Thoracic aorta (tissue), 2 donors: Measurements from ENCODE around the gene NT5C. TPM values are rescaled to one million over a fixed set of nuclear protein-coding genes. Genes with fewer than 3 reads are reported as not detected.
A peak's percentile ranks its signal among the peaks of the same experiment; 100 is the strongest.

Experiments
- ATAC-seq: fragments of 150-250 bp; one replicate; pipeline ENCODE4 v1.8.0; 2017; ENCODE audit warnings: low read depth; ENCODE audit not compliant: insufficient number of reproducible peaks, low FRiP score
- DNase-seq: peaks from one replicate; pipeline ENCODE4 v3.0.0-alpha.2; 2020; ENCODE audit warnings: low spot score
- H3K27ac ChIP-seq, 2 donors: fragments of 200-600 bp; sonication (generic); 1 replicate in 1 of 2; 2 replicates in 1 of 2; pipeline ENCODE4 v1.5.1; 2016; ENCODE audit warnings: mild to moderate bottlenecking in 2 of 2, moderate library complexity in 2 of 2
- H3K27me3 ChIP-seq: fragments of 200-600 bp; sonication (generic); replicated peaks from 2 replicates; pipeline ENCODE4 v1.6.0; 2016; ENCODE audit warnings: mild to moderate bottlenecking; ENCODE audit not compliant: insufficient read depth
- H3K36me3 ChIP-seq: fragments of 200-600 bp; sonication (generic); one replicate; pipeline ENCODE4 v1.5.1; 2016
- H3K4me1 ChIP-seq, 2 donors: fragments of 200-600 bp; sonication (generic); 1 replicate in 1 of 2; 2 replicates in 1 of 2; pipeline versions ENCODE4 v1.5.1 to v1.6.0; 2016; ENCODE audit warnings: low read depth in 2 of 2, mild to moderate bottlenecking in 1 of 2; ENCODE audit not compliant: control insufficient read depth in 1 of 2
- H3K4me3 ChIP-seq: fragments of 200-600 bp; sonication (generic); 2 replicates; pipeline ENCODE4 v1.5.1; 2016; ENCODE audit warnings: mild to moderate bottlenecking
- H3K9me3 ChIP-seq: fragments of 200-600 bp; sonication (generic); 2 replicates; pipeline ENCODE4 v1.5.1; 2016
- CTCF ChIP-seq: fragments of 200-600 bp; sonication (generic); IDR thresholded peaks from one replicate; pipeline ENCODE4 v1.5.1; 2019; ENCODE audit warnings: antibody characterized with exemption
- total RNA-seq, 2 donors: library from RNA; depleted of rRNA; stranded (reverse); fragments of >200 nt; gene quantifications; one replicate each; pipeline versions ENCODE4 v1.1.0 to v1.2.3, GENCODE V29; 2016

Gene NT5C
- total RNA-seq, 2 donors from 2014 or later, result 57.9 to 80.0 TPM

GRCh38 chr17:75091855-75092327, 39.7 kb downstream of the NT5C start:
- no peaks in the 10 kb centered on the region for H3K27me3 ChIP-seq
- H3K4me3 ChIP-seq, result no peak overlapping the region
- no peaks in the 10 kb centered on the region for H3K36me3 ChIP-seq
- DNase-seq, result no peak
- H3K27ac ChIP-seq, result no peak overlapping the region
- peaks cover 5 to 23% of the 10 kb centered on the region in 2 donors for H3K4me1 ChIP-seq
- H3K9me3 ChIP-seq, result no peaks in the 10 kb centered on the region
- ATAC-seq, result no peak
- no peak for TF ChIP-seq CTCF

GRCh38 chr17:75090871-75091854, 40.4 kb downstream of the NT5C start:
- Histone ChIP-seq H3K27me3 (no peaks in the 10 kb centered on the region), H3K9me3 (no peaks in the 10 kb centered on the region), H3K27ac (no peak overlapping the region), H3K4me3 (no peak overlapping the region), H3K4me1 (peaks cover 5 to 23% of the 10 kb centered on the region in 2 donors), H3K36me3 (no peaks in the 10 kb centered on the region)
- DNase-seq (no peak), ATAC-seq (no peak)
- no peak for TF ChIP-seq CTCF

- TF ChIP-seq CTCF, result no peak
- H3K4me1 ChIP-seq, result peaks cover 5 to 23% of the 10 kb centered on the region in 2 donors
- H3K4me3 ChIP-seq, result peak overlapping the region; percentile 75
- no peaks in the 10 kb centered on the region for H3K27me3 ChIP-seq
- no peaks in the 10 kb centered on the region for H3K9me3 ChIP-seq
- ATAC-seq (no peak), DNase-seq (no peak)
- H3K36me3 ChIP-seq, result no peaks in the 10 kb centered on the region
- H3K27ac ChIP-seq, result peak overlapping the region in 1 of 2 donors; percentile 55
Observed at GRCh38 chr17:75088465-75089417, 42.8 kb downstream of the NT5C start.

DNA sequence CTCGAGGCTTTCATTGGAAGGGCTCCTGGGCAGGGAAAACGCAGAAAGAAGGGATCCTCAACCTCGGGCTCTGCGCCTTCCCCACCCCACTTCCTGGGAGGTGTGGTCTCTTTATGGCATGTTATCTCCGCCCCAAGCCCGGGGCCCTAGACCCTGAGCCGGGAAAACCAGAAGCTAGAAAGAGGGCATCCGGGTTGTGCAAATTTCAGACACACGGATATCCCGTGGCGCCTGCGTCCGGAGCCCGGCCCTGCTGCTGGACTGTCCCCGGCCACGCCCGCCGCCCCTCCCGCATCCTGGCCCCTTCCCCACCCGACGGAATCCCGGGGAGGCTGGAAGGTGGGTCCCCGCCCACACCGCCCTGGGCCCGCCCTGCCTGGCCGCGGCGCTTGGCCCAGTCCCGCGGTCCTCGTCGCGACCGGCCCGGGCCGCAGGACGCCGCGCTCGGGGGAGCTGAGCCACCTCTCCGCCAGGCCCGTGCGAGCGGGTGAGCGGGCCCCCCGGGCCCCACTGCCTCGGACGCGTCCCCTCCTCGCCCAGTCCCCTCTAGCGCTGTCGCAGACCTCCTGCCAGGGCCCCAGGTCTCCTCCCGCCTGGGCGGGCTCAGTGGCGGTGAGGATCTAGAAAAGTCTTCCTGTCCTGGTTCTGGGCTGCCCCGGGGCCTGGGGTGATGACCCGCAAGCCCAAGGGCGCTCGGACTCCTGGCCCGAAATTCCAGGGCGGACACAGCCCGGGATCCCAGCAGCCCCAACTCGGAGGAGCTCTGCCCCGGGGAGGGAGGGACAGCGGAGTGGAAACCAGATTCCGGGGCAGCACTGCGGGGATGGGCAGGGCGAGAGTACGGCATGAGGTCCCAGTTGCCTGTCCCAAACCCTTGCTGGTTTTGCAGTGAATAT, 43.7 kb downstream of the NT5C start, which contains the start of gene SLC16A5:
TSS of gene SLC16A5 (plus strand) at position 397 of the 896 bp plus-strand sequence. CDS start 5,683 bp downstream, outside the sequence.
- H3K4me3 ChIP-seq, result peak within 1 kb of the TSS; percentile 75
- H3K36me3 ChIP-seq, result no peaks in the 10 kb centered on the region
- H3K27me3 ChIP-seq, result no peaks in the 10 kb centered on the region
- ATAC-seq (peak; percentile 31), DNase-seq (no peak)
- peak within 1 kb of the TSS in 1 of 2 donors; percentile 55 for H3K27ac ChIP-seq
- no peaks in the 10 kb centered on the region for H3K9me3 ChIP-seq
- TF ChIP-seq CTCF, result no peak
- peaks cover 5 to 23% of the 10 kb centered on the region in 2 donors for H3K4me1 ChIP-seq
